Transverse colon (tissue), 4 donors: Measurements from ENCODE around the gene RPS6KB1. TPM values are rescaled to one million over a fixed set of nuclear protein-coding genes. Genes with fewer than 3 reads are reported as not detected.
A peak's percentile ranks its signal among the peaks of the same experiment; 100 is the strongest.

Source experiments
- DNase-seq: peaks from one replicate; pipeline ENCODE4 v3.0.0-alpha.2; 2019
- H3K27ac ChIP-seq, 4 donors: fragments of 200-600 bp; sonication (generic); 2 replicates each; pipeline ENCODE4 v1.5.1; 2016 to 2018; ENCODE audit warnings: inconsistent platforms in 4 of 4
- H3K27me3 ChIP-seq: fragments of 200-600 bp; sonication (generic); 2 replicates; pipeline ENCODE4 v1.5.1; 2017; ENCODE audit warnings: inconsistent platforms
- H3K36me3 ChIP-seq, 4 donors: fragments of 200-600 bp; sonication (generic); 2 replicates each; pipeline ENCODE4 v1.5.1; 2017 to 2019; ENCODE audit warnings: inconsistent platforms in 4 of 4
- H3K4me1 ChIP-seq, 4 donors: fragments of 200-600 bp; sonication (generic); 2 replicates each; pipeline ENCODE4 v1.5.1; 2017 to 2020; ENCODE audit warnings: inconsistent platforms in 4 of 4
- H3K4me3 ChIP-seq, 4 donors: fragments of 200-600 bp; sonication (generic); 1 replicate in 1 of 4; 2 replicates in 3 of 4; pipeline versions ENCODE4 v1.5.1 to v1.6.1; 2017 to 2019; ENCODE audit warnings: inconsistent platforms in 4 of 4
- H3K9me3 ChIP-seq, 2 donors: fragments of 200-600 bp; sonication (generic); 2 replicates each; pipeline ENCODE4 v1.5.1; 2017 to 2019; ENCODE audit warnings: inconsistent platforms in 2 of 2
- EP300 ChIP-seq: sonication (generic); formaldehyde crosslinking; IDR thresholded peaks from one replicate; pipeline ENCODE4 v1.6.1; 2017; ENCODE audit warnings: antibody characterized with exemption, low read depth
- POLR2A ChIP-seq: fragments of 450-650 bp; IDR thresholded peaks from one replicate; pipeline ENCODE4 v1.6.1; 2016; ENCODE audit warnings: antibody characterized with exemption, mild to moderate bottlenecking, moderate library complexity
- POLR2AphosphoS5 ChIP-seq, 3 donors: sonication (generic); formaldehyde crosslinking; IDR thresholded peaks; one replicate each; pipeline ENCODE4 v1.6.1; 2016; ENCODE audit warnings: antibody characterized with exemption in 3 of 3
- WGBS, 2 donors: methylation state at CpG; one replicate each; pipeline ENCODE4 v1.1.5; 2018; ENCODE audit warnings: low coverage in 1 of 2; 5-methylcytosine and 5-hydroxymethylcytosine counted together
- in situ Hi-C, 4 donors: fragments of 200-750 bp; cut with MboI; loops; one replicate each; pipeline versions ENCODE4 v1.15.0 to v1.15.1; 2017; ENCODE audit warnings: low sequenced_read_pairs in 3 of 4, low pct_ligation_motif_present in 1 of 4, low pct_unique_long_range_greater_than_20kb in 1 of 4
- intact Hi-C: fragments of 100-400 bp; cut with DNase I; formaldehyde crosslinking; loops from one replicate; pipeline ENCODE4 v1.15.1; 2023; ENCODE audit warnings: low total_unique reads
- total RNA-seq, 4 donors: library from RNA; depleted of rRNA; stranded (reverse); fragments of >200 nt; gene quantifications; one replicate each; pipeline ENCODE4 v1.1.0, GENCODE V29; 2016
- TF ChIP-seq, protein P1 (sequence below), 5 experiments: fragments of 200-600 bp in 3 of 5; fragments of 450-650 bp in 2 of 5; sonication (generic) in 3 of 5; IDR thresholded peaks; 1 replicate in 2 of 5; 2 replicates in 3 of 5; pipeline ENCODE4 v1.5.1; 2016 to 2017; ENCODE audit warnings: antibody characterized with exemption in 5 of 5, inconsistent platforms in 3 of 5, mild to moderate bottlenecking in 2 of 5, moderate library complexity in 1 of 5

RPS6KB1 gene
- total RNA-seq, result 10 to 100 TPM; 18.3 to 51.3 (median 28.1) TPM

DNA sequence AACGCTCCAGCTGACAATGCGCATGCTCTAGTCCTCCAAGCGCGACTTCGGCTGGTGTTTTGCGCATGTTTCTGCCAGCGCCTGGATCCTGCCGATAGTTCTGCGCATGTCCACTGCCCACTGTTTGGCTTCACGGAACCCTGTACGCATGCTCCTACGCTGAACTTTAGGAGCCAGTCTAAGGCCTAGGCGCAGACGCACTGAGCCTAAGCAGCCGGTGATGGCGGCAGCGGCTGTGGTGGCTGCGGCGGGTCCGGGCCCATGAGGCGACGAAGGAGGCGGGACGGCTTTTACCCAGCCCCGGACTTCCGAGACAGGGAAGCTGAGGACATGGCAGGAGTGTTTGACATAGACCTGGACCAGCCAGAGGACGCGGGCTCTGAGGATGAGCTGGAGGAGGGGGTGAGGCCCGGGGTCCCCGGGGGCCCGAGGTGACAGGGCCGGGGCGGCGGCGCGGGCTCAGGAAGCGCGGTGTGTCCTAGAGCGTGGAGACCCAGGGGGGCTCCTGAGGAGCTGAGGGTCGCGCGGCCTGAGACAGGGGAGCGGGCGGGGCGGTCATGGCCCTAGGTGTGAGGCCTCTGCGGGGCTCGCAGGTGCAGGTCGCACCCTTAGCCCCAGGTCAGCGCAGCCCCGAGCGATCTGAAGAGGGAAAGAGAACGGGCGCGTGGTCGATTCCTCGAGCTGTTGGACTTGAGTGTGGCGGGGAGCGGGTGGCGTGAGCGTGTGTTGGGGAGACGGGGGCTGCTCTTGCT is at the start of gene RPS6KB1, which contains the start of gene TUBD1:
Gene RPS6KB1, plus strand, starts transcription at position 198 of the 752 bp plus-strand sequence. Its CDS starts 64 bp downstream, at position 262.
Gene TUBD1, minus strand, starts transcription at position 20 of the 752 bp plus-strand sequence. CDS start 1,941 bp downstream, outside the sequence.
- in situ Hi-C loops, result no loop called here
- TF ChIP-seq, protein P1, sequence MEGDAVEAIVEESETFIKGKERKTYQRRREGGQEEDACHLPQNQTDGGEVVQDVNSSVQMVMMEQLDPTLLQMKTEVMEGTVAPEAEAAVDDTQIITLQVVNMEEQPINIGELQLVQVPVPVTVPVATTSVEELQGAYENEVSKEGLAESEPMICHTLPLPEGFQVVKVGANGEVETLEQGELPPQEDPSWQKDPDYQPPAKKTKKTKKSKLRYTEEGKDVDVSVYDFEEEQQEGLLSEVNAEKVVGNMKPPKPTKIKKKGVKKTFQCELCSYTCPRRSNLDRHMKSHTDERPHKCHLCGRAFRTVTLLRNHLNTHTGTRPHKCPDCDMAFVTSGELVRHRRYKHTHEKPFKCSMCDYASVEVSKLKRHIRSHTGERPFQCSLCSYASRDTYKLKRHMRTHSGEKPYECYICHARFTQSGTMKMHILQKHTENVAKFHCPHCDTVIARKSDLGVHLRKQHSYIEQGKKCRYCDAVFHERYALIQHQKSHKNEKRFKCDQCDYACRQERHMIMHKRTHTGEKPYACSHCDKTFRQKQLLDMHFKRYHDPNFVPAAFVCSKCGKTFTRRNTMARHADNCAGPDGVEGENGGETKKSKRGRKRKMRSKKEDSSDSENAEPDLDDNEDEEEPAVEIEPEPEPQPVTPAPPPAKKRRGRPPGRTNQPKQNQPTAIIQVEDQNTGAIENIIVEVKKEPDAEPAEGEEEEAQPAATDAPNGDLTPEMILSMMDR (IDR thresholded peaks at IDR 0.05), result peak in 1 of 5 experiments; percentile 4
- TF ChIP-seq POLR2A (peak; percentile 96), POLR2AphosphoS5 (IDR thresholded peaks at IDR 0.05) (peak; percentile 95 to 97 (median 96)), EP300 (no peak)
- Histone ChIP-seq H3K27me3 (no peaks in the 10 kb centered on the region), H3K27ac (peak within 1 kb of the TSS; percentile 93 to 96 (median 94)), H3K4me3 (peak within 1 kb of the TSS; percentile 87 to 99 (median 97)), H3K9me3 (no peaks in the 10 kb centered on the region), H3K4me1 (peaks cover 13 to 28% (median 23%) of the 10 kb centered on the region in 4 donors), H3K36me3 (peaks cover 0 to 5% (median 0%) of the 10 kb centered on the region in 4 donors)
- DNase-seq, result peak; percentile 98
- 0% methylated on average over 8 to 56 of the region's 61 CpGs for WGBS, 2 donors
- intact Hi-C loops, result no loop called here

- H3K4me3 ChIP-seq, result no peak overlapping the region
- intact Hi-C loops, result no loop called here
- H3K27ac ChIP-seq, result peak overlapping the region; percentile 91 to 99 (median 95)
- peaks cover 0 to 5% (median 2%) of the 10 kb centered on the region in 4 donors for H3K36me3 ChIP-seq
- H3K9me3 ChIP-seq, result no peaks in the 10 kb centered on the region
- WGBS, 2 donors, result 51 to 74% methylated on average over 3 of the region's 3 CpGs
- DNase-seq, result no peak
- H3K4me1 ChIP-seq, result peaks cover 29 to 81% (median 69%) of the 10 kb centered on the region in 4 donors
- H3K27me3 ChIP-seq, result no peaks in the 10 kb centered on the region
- in situ Hi-C loops, result no loop called here
- TF ChIP-seq POLR2AphosphoS5 (IDR thresholded peaks at IDR 0.05) (no peak), POLR2A (no peak), EP300 (no peak)
- TF ChIP-seq, protein P1 (IDR thresholded peaks at IDR 0.05), result no peak
These were observed 47.9 kb upstream of the RPS6KB1 start for GRCh38 chr17:59844884-59845594.

DNA sequence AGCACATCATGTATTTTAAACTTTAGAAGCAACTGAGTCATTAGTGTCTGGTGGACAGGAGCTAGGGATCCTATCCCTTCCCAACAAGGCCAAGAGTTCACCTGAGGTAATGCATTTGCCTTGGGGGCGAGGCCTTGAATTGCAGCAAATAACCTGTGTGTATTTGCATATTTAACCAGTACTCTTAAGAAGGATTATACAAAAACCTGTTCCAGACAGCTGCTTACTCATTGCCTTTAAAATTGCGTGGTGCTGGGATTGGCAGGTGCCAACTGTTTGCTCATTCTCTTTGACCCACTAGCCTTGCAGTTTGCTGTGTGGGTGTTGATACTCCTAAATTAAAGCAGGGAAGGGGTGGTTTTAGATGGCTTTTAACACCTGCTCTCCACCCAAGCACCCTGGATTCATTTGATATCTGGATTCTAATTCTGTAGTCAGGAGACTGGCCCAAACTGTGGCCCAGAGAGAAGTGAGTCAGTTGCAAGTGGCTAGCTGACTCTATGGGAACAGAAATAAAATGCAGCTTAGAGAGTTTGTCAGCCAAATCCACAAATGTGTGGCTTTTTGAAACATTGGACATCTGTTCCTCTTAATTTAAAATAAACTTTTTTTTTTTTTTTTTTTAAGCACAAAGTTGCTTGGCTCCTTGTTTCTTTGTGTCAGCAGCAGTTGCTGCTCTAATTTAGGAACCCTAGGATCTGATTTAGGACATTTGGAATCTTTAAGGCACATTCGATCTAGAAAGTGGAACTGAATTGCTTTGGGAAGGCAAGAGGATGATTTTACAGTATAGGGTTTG is 47.1 kb upstream of the RPS6KB1 start:
- TF ChIP-seq POLR2A, result peak; percentile 55
- TF ChIP-seq, protein P1 (IDR thresholded peaks at IDR 0.05), result peak in 2 of 5 experiments; percentile 41 to 44
- TF ChIP-seq EP300, result peak; percentile 34
- peak; percentile 48 to 89 (median 76) for TF ChIP-seq POLR2AphosphoS5 (IDR thresholded peaks at IDR 0.05)
- intact Hi-C loops (no loop called here), in situ Hi-C loops (no loop called here)
- 18 to 29% methylated on average over 2 to 3 of the region's 3 CpGs for WGBS, 2 donors
- Histone ChIP-seq H3K4me3 (no peak overlapping the region), H3K36me3 (peaks cover 0 to 5% (median 0%) of the 10 kb centered on the region in 4 donors), H3K4me1 (peaks cover 29 to 88% (median 76%) of the 10 kb centered on the region in 4 donors), H3K9me3 (no peaks in the 10 kb centered on the region), H3K27ac (peak overlapping the region; percentile 91 to 99 (median 95)), H3K27me3 (no peaks in the 10 kb centered on the region)
- DNase-seq, result peak; percentile 81
